Activated CD4-positive, CD25-positive, alpha-beta regulatory T cell treated with anti-CD3 and anti-CD28 coated beads, Interleukin-2, amount 50 U/mL, for 24 hours (primary cell): Measurements from ENCODE around the gene SUSD2.
"Not testable (repeated sequence)": the region's sequence is repeated elsewhere in the genome, so short reads cannot be mapped to it uniquely, and the experiment has no call there.

Experiments used
- ATAC-seq, 2 donors: fragments of 150-1000 bp; cut with Tn5 transposase; one replicate each; pipeline ENCODE4 v1.10.0; 2021; ENCODE audit warnings: mild to moderate bottlenecking in 1 of 2, moderate library complexity in 1 of 2

Gene SUSD2

GRCh38 chr22:24181088-24181995, at the start of gene SUSD2:
TSS of gene SUSD2 (plus strand) at chr22:24181487. CDS start at chr22:24181520, 33 bp downstream.
- no peak for ATAC-seq

GRCh38 chr22:24133187-24133965, 47.9 kb upstream of the SUSD2 start:
- no peak for ATAC-seq

- no peak for ATAC-seq
Observed at GRCh38 chr22:24134090-24134846, 47.0 kb upstream of the SUSD2 start.

GRCh38 chr22:24136533-24136932, 44.8 kb upstream of the SUSD2 start:
- not testable (repeated sequence) for ATAC-seq

GRCh38 chr22:24137595-24137994, 43.7 kb upstream of the SUSD2 start:
- no peak for ATAC-seq

GRCh38 chr22:24138649-24139420, 42.5 kb upstream of the SUSD2 start:
- no peak for ATAC-seq

- ATAC-seq = no peak
Observed at GRCh38 chr22:24140357-24140756, 40.9 kb upstream of the SUSD2 start.

GRCh38 chr22:24141586-24141985, 39.7 kb upstream of the SUSD2 start:
- ATAC-seq = peak; percentile 88 to 91

- ATAC-seq = no peak
Observed at GRCh38 chr22:24142241-24142640, 39.0 kb upstream of the SUSD2 start.

- ATAC-seq = no peak
Observed at GRCh38 chr22:24142831-24143230, 38.5 kb upstream of the SUSD2 start.

- no peak for ATAC-seq
Observed at GRCh38 chr22:24144056-24144777, 37.1 kb upstream of the SUSD2 start.

- no peak for ATAC-seq
Observed at GRCh38 chr22:24144778-24145085, 36.6 kb upstream of the SUSD2 start.

GRCh38 chr22:24145446-24146193, 35.7 kb upstream of the SUSD2 start:
- no peak for ATAC-seq

GRCh38 chr22:24146194-24146616, 35.1 kb upstream of the SUSD2 start:
- peak in 1 of 2 donors; percentile 39 for ATAC-seq

GRCh38 chr22:24146791-24147353, 34.4 kb upstream of the SUSD2 start:
- no peak for ATAC-seq

- ATAC-seq = no peak
Observed at GRCh38 chr22:24147666-24148065, 33.6 kb upstream of the SUSD2 start.

GRCh38 chr22:24148266-24149197, 32.8 kb upstream of the SUSD2 start:
- ATAC-seq = no peak

- no peak for ATAC-seq
Observed at GRCh38 chr22:24149198-24149590, 32.1 kb upstream of the SUSD2 start.

GRCh38 chr22:24153353-24153752, 27.9 kb upstream of the SUSD2 start:
- no peak for ATAC-seq
